T47D (cell line): ENCODE data around the gene ADH7.
"Not testable (repeated sequence)": the region's sequence is repeated elsewhere in the genome, so short reads cannot be mapped to it uniquely, and the experiment has no call there.

Experiments
- DNase-seq, 2 experiments: peaks; one replicate each; pipeline versions ENCODE4 v3.0.0 to v3.0.0-alpha.2; 2011 to 2012; ENCODE audit warnings: low read depth in 1 of 2, low spot score in 1 of 2
- JUND ChIP-seq: IDR thresholded peaks from 2 replicates; pipeline ENCODE4 v1.6.1; 2012; ENCODE audit warnings: low read depth
- in situ Hi-C: cut with HindIII; loops from 2 replicates; pipeline ENCODE4 v1.10.0; 2016; ENCODE audit warnings: low sequenced_read_pairs, low pct_unique_long_range_greater_than_20kb

Gene ADH7

GRCh38 chr4:99457270-99457669, 22.1 kb upstream of the ADH7 start:
- in situ Hi-C loops: no loop called here
- TF ChIP-seq JUND: no peak
- DNase-seq: peak in 1 of 2 experiments; percentile 6

GRCh38 chr4:99447513-99447912, 12.4 kb upstream of the ADH7 start:
- in situ Hi-C loops: no loop called here
- no peak for DNase-seq
- TF ChIP-seq JUND: no peak

- in situ Hi-C loops: no loop called here
- no peak for DNase-seq
- TF ChIP-seq JUND: no peak
Observed at GRCh38 chr4:99447079-99447478, 11.9 kb upstream of the ADH7 start.

GRCh38 chr4:99438405-99438780, 3.3 kb upstream of the ADH7 start:
- no peak for DNase-seq
- no peak for TF ChIP-seq JUND
- in situ Hi-C loops: no loop called here

- DNase-seq: no peak
- in situ Hi-C loops: no loop called here
- TF ChIP-seq JUND: no peak
Observed at GRCh38 chr4:99437723-99438404, 2.7 kb upstream of the ADH7 start.

- TF ChIP-seq JUND: no peak
- no peak for DNase-seq
- in situ Hi-C loops: no loop called here
Observed at GRCh38 chr4:99436976-99437722, 2.0 kb upstream of the ADH7 start.

GRCh38 chr4:99436462-99436861, 1.3 kb upstream of the ADH7 start:
- no peak for TF ChIP-seq JUND
- in situ Hi-C loops: no loop called here
- peak in 1 of 2 experiments; percentile 29 for DNase-seq

GRCh38 chr4:99430106-99430505, 5.0 kb downstream of the ADH7 start:
- in situ Hi-C loops: no loop called here
- DNase-seq: no peak
- TF ChIP-seq JUND: no peak

- no peak for TF ChIP-seq JUND
- in situ Hi-C loops: no loop called here
- DNase-seq: no peak
Observed at GRCh38 chr4:99417125-99417524, 18.0 kb downstream of the ADH7 start.

- in situ Hi-C loops: not testable (repeated sequence)
- peak in 1 of 2 experiments; percentile 17 for DNase-seq
Observed at GRCh38 chr4:99415762-99416161, 19.4 kb downstream of the ADH7 start.

- DNase-seq, in situ Hi-C loops: not testable (repeated sequence)
Observed at GRCh38 chr4:99414902-99415301, 20.2 kb downstream of the ADH7 start.

- in situ Hi-C loops: no loop called here
- no peak for TF ChIP-seq JUND
- no peak for DNase-seq
Observed at GRCh38 chr4:99414401-99414800, 20.7 kb downstream of the ADH7 start.

GRCh38 chr4:99413140-99413539, 22.0 kb downstream of the ADH7 start:
- TF ChIP-seq JUND: no peak
- in situ Hi-C loops: no loop called here
- DNase-seq: no peak

GRCh38 chr4:99411041-99411440, 24.1 kb downstream of the ADH7 start:
- in situ Hi-C loops: no loop called here
- TF ChIP-seq JUND: no peak
- DNase-seq: no peak
